Measurements from ENCODE around the gene ZNF41.
A peak's percentile ranks its signal among the peaks of the same experiment; 100 is the strongest.
"Not testable (repeated sequence)": the region's sequence is repeated elsewhere in the genome, so short reads cannot be mapped to it uniquely, and the experiment has no call there.

ZNF41 gene

DNA sequence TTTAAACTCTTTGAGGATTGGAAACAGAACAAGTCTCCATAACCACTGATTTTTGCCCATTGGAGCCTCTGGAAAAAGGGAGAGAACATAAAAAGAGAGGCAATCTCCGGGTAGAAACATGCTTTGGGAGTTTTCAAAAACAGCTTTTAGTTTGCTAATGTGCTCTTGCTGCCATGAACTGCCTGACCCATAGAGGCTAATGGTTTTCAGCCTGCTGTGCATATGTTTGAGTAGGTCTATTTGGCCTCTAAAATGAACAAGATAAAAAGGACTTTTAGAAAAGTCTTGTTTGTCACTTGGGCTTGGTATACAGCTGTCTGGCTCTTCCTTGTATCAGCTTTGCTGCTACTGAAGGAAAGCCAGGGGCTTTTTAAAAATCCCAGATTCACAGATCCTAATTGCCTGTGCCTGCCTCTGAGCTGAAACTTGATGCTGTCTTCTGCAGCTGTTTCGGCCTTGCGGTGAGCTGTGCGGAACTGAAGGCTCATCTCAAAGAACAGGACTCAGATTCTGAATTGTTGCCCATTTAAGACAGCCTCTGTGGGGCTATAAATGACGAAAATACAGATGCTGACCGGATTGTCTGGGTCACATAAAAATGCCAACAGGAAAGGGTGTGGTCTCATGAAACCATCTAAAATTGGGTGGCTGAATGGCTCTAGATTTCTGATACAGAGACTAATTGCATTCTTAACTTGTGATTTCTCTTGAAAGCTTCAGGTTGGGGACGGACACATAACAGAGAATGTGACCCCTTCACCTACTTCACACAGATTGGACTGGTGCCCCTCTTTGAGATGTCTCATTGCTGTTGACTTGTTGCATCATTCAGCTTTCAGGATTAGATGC is 18.4 kb upstream of the ZNF41 start:
- no peaks in the 10 kb centered on the region for H3K4me1 Mint-ChIP-seq
- H3K36me3 Mint-ChIP-seq: no peaks in the 10 kb centered on the region
- no peak overlapping the region for H3K27ac Mint-ChIP-seq
- no peak overlapping the region for H3K4me3 Mint-ChIP-seq
- no peaks in the 10 kb centered on the region for H3K9me3 Mint-ChIP-seq
- H3K27me3 Mint-ChIP-seq: no peaks in the 10 kb centered on the region

DNA sequence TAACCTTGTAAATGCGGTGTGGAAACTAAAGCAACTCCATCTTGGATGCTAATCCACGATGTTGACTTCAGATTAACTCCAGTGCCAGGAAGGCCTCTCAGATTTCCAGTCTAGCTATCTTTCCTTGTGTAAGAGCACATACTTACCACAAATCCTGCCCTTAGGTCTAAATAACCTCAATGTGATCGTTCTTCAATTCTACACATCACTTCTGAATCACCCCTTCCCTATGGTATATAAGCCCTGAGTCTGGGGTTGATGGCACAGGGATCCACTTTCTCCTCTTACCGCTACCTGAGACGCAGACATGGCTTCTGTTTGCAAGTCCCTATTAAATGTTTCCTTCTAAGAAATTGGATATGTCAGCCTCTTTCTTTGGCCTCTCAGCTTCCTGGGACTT is 17.5 kb upstream of the ZNF41 start:
- no peaks in the 10 kb centered on the region for H3K9me3 Mint-ChIP-seq
- H3K27me3 Mint-ChIP-seq: no peaks in the 10 kb centered on the region
- no peak overlapping the region for H3K4me3 Mint-ChIP-seq
- no peaks in the 10 kb centered on the region for H3K4me1 Mint-ChIP-seq
- H3K27ac Mint-ChIP-seq: no peak overlapping the region
- no peaks in the 10 kb centered on the region for H3K36me3 Mint-ChIP-seq

DNA sequence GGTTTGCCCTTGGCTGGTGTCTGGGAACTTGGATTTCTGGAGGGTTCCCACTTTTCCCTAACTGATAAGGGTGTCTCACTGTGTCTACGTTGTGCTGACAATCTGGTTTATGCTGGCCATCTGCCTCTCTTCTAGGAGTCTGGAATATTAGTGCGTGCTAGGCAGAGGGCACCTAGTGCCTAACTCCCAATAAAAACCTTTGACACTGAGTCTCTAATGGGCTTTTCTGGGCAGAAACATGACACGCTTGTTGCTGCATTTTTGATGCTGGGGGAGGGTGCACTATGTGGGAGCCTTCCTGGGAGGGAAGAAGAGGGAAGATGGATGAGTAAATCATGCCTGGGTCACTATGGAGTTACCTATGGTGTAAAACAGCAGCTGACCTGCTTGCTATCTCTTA is 16.3 kb upstream of the ZNF41 start:
- Mint-ChIP-seq H3K27me3 (no peaks in the 10 kb centered on the region), H3K27ac (no peak overlapping the region), H3K36me3 (no peaks in the 10 kb centered on the region), H3K9me3 (no peaks in the 10 kb centered on the region), H3K4me3 (no peak overlapping the region), H3K4me1 (no peaks in the 10 kb centered on the region)

DNA sequence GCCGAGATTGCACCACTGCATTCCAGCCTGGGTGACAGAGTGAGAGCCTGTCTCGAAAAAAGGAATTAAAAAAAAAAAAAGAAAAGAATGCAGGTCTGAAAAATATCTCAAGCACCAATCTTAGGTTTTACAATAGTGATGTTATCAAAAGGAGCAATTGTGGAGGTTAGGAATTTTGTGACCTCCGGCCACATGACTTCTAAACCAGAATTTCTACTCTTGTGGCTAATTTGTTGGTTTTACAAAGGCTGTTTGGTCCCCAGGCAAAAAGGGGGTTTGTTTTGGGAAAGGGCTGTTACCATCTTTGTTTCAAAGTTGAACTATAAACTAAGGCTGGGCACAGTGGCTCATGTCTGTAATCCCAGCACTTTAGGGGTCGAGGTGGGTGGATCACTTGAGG is 15.4 kb upstream of the ZNF41 start:
- H3K4me1 Mint-ChIP-seq: no peaks in the 10 kb centered on the region
- H3K36me3 Mint-ChIP-seq: no peaks in the 10 kb centered on the region

DNA sequence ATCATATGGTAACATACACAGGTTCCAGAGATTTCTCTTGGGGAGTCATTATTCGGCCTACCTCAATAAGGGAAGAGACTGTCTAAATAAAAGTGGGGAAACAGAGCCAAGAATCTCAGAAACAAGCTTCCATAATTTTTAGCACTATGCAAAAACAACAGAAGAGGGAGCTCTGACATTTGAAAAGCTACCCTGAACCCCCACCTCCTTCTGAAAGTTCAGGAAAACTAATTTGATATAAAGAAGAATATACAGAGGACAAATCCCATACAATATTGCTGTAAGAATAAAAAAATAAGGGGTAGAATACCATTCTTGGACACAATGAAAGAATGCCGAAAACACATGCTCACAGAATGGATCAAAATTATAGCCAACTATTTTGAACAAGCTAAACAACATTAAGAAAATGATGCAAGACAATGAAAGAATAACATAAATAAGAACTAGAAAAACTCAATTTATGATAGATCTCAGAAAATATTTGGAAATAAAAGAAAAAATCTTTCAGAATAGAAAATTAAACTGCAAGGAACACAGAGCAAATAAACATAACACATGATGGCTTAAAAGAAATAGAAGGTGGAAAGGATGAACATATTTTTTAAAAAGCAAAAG is 14.4 kb upstream of the ZNF41 start:
- Mint-ChIP-seq H3K27ac (no peak overlapping the region), H3K27me3 (no peaks in the 10 kb centered on the region), H3K4me1 (no peaks in the 10 kb centered on the region), H3K9me3 (no peaks in the 10 kb centered on the region), H3K36me3 (no peaks in the 10 kb centered on the region), H3K4me3 (no peak overlapping the region)

More for the DNA sequence above, 15.4 kb upstream of the ZNF41 start:
- H3K4me3 Mint-ChIP-seq: no peak overlapping the region
- H3K27me3 Mint-ChIP-seq: no peaks in the 10 kb centered on the region
- no peak overlapping the region for H3K27ac Mint-ChIP-seq
- H3K9me3 Mint-ChIP-seq: no peaks in the 10 kb centered on the region

DNA sequence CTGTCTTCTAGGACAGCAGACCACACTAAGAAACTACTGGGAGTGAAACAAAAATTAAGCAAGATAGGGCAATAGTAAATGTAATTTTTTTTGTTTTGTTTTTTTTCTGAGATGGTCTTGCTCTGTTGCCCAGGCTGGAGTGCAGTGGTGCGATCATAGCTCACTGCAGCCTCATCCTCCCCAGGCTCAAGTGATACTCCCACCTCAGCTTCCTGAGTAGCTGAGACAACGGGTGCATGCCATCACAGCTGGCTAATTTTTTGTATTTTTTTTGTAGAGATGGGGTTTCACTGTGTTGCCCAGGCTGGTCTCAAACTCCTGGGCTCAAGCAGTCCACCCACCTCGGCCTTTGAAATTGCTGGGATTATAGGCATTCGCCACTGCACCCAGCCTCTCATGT is 9.1 kb upstream of the ZNF41 start:
- not testable (repeated sequence) for H3K4me1 Mint-ChIP-seq, H3K27ac Mint-ChIP-seq

DNA sequence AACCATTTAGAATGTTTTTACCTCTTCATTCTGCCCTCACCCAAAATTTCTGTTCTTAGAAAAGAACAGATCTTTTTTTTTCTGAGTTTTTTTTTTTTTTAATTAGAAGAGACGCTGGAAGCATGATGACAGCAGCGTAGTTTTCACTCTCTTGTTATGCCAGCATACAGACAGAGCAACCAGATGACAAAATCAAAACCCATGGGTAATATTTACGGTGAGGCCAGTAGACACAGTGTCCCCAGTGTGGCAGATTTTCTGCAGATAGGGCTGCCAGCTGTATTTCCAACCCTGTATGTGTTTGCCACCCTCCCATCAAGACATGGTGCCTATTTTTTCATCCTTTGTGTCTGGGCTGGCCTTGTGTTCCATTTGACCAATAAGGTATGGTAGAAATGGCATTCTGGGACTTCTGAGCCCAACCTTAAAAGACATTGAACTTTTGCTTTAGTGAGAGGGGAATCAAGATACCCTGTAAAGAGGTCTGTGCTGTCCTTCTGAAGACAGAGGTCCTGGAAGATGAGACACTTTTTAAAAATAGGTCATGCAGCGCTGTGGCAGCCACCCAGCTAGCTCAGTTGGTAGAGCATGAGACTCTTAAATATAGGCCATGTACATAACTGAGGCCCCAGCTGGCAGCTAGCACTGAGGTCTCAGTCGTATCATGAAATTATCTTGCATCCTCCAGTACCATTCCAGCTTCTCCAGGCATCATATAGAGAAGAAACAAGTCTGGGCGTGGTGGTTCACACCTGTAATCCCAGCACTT is 6.7 kb upstream of the ZNF41 start:
- Mint-ChIP-seq H3K27me3 (no peaks in the 10 kb centered on the region), H3K9me3 (no peaks in the 10 kb centered on the region), H3K4me3 (no peak overlapping the region), H3K27ac (no peak overlapping the region), H3K36me3 (no peaks in the 10 kb centered on the region), H3K4me1 (peaks cover 7% of the 10 kb centered on the region)

More for the DNA sequence above, 9.1 kb upstream of the ZNF41 start:
- not testable (repeated sequence) for H3K4me3 Mint-ChIP-seq, H3K9me3 Mint-ChIP-seq, H3K27me3 Mint-ChIP-seq, H3K36me3 Mint-ChIP-seq

DNA sequence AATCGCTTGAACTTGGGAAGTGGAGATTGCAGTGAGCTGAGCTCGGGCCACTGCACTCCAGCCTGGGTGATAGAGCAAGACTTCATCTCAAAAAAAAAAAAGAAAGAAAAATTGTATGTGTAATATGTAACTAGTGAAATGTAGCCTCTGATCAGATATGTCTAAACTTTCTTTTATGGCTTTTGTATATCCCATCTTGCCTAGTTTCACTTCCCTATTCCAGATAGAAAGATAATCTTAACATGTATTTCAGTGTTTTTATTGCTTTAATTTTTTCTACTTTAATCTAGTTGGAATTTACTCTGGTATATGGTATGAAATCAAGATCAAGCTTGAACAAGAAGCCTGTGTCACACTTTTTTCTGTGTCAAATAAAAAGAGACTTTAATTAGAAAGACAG is 1.9 kb upstream of the ZNF41 start:
- Mint-ChIP-seq H3K9me3 (no peaks in the 10 kb centered on the region), H3K27ac (peak overlapping the region; percentile 23), H3K4me3 (no peak overlapping the region), H3K27me3 (no peaks in the 10 kb centered on the region), H3K4me1 (peaks cover 32% of the 10 kb centered on the region), H3K36me3 (no peaks in the 10 kb centered on the region)

DNA sequence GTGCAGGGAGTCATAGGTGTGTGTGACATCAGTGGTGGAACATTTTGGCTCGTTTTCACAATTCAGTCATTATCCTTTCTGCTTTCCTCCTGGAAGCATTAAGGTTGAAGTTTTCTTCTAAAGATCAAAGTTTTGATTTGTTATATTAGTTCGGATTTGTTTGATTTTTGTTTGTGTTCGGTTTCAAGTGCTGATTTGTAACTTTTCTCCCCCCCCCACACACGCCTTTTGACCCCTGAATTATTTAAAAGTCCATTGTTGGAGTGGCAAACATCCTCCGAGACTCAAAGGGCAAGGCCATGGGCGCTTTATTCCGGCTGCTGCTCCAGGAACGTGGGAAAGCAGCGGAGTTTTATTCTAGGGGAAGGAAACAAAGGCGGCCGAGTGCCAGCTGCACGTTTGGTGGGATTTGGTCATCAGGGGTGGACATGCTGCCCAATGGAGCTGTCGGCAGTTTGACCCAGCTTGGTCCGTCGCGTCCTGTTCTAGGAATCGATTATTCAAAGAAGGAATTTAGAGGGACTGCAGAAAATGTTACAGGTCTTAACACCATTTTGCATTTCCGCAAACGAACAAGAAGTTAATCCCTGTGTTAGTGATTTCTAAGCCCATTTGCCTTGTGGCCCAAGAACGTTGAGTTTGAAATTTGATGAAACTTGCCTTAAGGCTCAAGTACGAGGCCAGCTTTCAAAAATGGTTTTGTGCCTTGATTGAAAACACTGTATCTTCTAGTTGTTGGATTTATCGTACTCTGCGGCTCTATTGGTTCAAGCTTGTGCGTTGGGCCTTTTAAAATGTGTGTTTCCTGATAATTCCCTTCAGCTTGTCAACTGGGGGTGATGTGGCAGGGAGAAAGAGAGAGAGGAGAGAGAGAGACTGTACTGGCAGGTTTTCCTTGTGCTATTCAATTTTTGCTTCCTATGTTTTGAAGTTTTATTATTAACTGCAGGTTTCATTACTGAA is 565 bp upstream of the ZNF41 start:
- no peaks in the 10 kb centered on the region for H3K9me3 Mint-ChIP-seq
- H3K36me3 Mint-ChIP-seq: no peaks in the 10 kb centered on the region
- H3K4me3 Mint-ChIP-seq: peak overlapping the region; percentile 96
- peak overlapping the region; percentile 91 for H3K27ac Mint-ChIP-seq
- peaks cover 37% of the 10 kb centered on the region for H3K4me1 Mint-ChIP-seq
- H3K27me3 Mint-ChIP-seq: no peaks in the 10 kb centered on the region

DNA sequence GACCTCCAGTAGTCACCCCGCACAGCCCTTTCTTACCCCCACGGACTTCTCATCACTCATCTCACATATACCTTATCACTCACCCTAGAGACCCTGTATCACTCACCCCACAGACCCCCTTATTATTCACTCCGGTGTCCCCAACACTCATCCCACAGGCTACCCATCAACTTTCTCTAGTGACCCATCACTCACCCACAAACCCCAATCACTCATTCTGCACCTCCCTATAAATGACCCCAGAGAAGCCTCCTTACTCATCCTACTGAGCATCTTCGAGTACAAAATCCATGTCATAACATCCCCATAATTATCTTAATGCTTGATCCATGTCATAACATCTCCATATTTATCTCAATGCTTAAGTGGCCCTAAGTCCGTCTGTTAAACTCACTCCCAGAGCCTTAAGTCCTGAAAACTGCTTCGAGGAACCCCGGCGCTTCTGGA is 934 bp downstream of the ZNF41 start:
- Mint-ChIP-seq H3K36me3 (peaks cover 2% of the 10 kb centered on the region), H3K27me3 (no peaks in the 10 kb centered on the region), H3K4me3 (peak overlapping the region; percentile 96), H3K27ac (peak overlapping the region; percentile 80), H3K9me3 (no peaks in the 10 kb centered on the region), H3K4me1 (peaks cover 44% of the 10 kb centered on the region)

DNA sequence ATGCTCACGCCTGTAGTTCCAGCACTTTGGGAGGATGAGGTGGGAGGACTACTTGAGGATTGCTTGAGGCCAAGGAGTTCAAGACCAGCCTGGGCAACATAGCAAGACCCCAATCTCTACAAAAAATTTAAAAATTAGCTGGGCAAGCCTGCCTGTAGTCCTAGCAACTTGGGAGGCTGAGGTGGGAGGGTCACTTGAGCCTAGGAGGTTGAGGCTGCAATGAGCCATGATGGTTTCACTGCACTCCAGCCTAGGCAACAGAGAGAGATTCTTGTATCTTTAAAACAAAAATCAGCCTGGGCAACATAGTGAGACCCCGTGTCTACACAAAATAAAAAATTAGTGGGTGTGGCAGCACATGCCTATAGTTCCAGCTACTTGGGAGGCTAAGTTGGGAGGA is 1.9 kb downstream of the ZNF41 start:
- peaks cover 2% of the 10 kb centered on the region for H3K36me3 Mint-ChIP-seq
- H3K4me3 Mint-ChIP-seq: peak overlapping the region; percentile 96
- no peaks in the 10 kb centered on the region for H3K27me3 Mint-ChIP-seq
- no peaks in the 10 kb centered on the region for H3K9me3 Mint-ChIP-seq
- peaks cover 48% of the 10 kb centered on the region for H3K4me1 Mint-ChIP-seq
- H3K27ac Mint-ChIP-seq: peak overlapping the region; percentile 80

DNA sequence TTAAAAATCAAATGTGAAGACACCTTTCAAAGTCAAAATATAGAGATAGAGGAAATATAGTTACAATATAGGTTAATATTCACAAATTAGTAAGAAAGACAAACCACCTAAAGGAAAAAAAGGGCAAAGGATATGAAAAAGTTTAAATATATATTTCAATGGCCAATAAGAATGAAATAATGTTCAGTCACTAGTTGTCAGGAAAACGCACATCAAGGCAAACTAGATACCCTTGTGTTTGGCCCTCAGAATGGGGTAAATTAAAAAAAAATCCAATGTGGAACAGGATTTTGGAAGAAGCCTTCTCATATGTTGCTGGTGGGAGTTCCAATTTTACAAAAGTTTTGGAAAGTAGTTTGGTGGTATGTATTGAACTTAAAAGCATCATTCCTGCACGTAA is 2.4 kb downstream of the ZNF41 start:
- peaks cover 53% of the 10 kb centered on the region for H3K4me1 Mint-ChIP-seq
- peak overlapping the region; percentile 80 for H3K27ac Mint-ChIP-seq
- no peak overlapping the region for H3K4me3 Mint-ChIP-seq

DNA sequence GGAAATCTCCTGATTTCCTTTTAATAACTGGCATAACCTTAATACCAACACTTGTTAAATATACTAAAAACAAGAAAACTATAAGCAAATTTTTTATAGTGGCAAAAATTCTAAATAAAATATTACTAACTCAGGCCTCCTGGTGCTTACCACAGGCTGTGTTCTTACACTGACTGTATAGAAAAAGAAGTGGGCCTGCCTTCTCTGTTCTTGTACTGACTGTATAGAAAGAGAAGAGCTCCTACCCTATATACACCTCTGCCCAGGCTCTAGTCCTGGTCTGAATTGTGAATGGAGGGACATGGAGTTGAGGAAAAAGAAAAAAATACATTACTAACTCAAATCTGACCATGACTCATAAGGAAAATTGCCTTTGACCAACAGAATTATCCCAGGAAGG is 7.5 kb downstream of the ZNF41 start:
- Mint-ChIP-seq H3K4me3 (no peak overlapping the region), H3K36me3 (peaks cover 4% of the 10 kb centered on the region), H3K4me1 (peaks cover 30% of the 10 kb centered on the region), H3K27ac (no peak overlapping the region), H3K9me3 (no peaks in the 10 kb centered on the region), H3K27me3 (no peaks in the 10 kb centered on the region)

More for the DNA sequence above, 2.4 kb downstream of the ZNF41 start:
- Mint-ChIP-seq H3K27me3 (no peaks in the 10 kb centered on the region), H3K36me3 (peaks cover 2% of the 10 kb centered on the region), H3K9me3 (no peaks in the 10 kb centered on the region)

DNA sequence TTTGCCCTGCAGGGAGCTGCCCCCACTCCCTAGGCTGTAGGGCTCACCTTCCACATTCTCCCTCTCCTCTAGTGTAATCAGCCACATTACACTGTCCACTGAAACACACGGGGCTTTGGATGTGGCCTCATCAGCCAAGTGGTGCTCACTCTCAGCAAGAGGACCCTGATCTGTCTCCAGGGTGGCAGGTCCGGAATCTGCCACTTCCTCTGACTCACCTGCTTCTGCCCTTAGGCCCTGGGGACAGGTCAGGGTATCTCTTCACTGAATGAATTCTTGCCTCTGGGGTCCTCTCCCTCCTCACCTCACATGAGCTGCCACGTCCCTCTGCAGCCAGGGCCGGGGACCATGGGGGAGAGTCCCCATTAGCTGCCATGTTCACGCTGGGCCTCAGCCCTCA is 15.9 kb downstream of the ZNF41 start:
- H3K4me3 Mint-ChIP-seq: no peak overlapping the region
- H3K4me1 Mint-ChIP-seq: no peaks in the 10 kb centered on the region
- no peaks in the 10 kb centered on the region for H3K9me3 Mint-ChIP-seq
- no peak overlapping the region for H3K27ac Mint-ChIP-seq
- H3K36me3 Mint-ChIP-seq: peaks cover 14% of the 10 kb centered on the region
- no peaks in the 10 kb centered on the region for H3K27me3 Mint-ChIP-seq

DNA sequence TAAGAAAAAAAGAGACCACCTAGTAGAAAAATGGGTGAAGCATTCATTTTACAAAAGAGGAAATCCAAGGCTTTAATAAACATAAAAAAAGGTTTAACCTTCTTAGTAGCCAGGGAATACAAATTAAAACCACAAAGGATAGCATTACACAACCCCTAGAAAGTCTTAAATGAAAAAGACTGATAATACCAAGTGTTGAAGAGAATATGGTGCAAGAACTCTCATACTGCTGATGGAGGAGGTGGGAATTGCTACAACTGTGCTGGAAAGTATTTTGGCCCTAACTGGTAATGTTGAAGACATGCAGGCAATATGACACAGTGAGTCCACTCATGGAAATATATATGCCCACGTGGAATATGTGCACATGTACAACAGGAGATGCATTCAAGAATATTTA is 22.5 kb downstream of the ZNF41 start:
- H3K9me3 Mint-ChIP-seq: no peaks in the 10 kb centered on the region
- H3K4me1 Mint-ChIP-seq: no peaks in the 10 kb centered on the region
- no peaks in the 10 kb centered on the region for H3K27me3 Mint-ChIP-seq
- H3K4me3 Mint-ChIP-seq: no peak overlapping the region
- peaks cover 25% of the 10 kb centered on the region for H3K36me3 Mint-ChIP-seq
- no peak overlapping the region for H3K27ac Mint-ChIP-seq

Measured in activated naive CD4-positive, alpha-beta T cell treated with anti-CD3 and anti-CD28 coated beads, Interleukin-2, amount 50 U/mL, for 24 hours (primary cell).